Activated naive CD8-positive, alpha-beta T cell treated with anti-CD3 and anti-CD28 coated beads, Interleukin-2, amount 50 U/mL, for 16 hours (primary cell): Measurements from ENCODE around the gene ATP6V0A4.
"Not testable (repeated sequence)": the region's sequence is repeated elsewhere in the genome, so short reads cannot be mapped to it uniquely, and the experiment has no call there.

Experiments used
- DNase-seq: peaks from one replicate; pipeline ENCODE4 v3.0.0-alpha.2; 2020; ENCODE audit warnings: low read depth, low spot score

The ATP6V0A4 gene

GRCh38 chr7:138700857-138701536, 97.0 kb downstream of the ATP6V0A4 start, which contains the start of gene SVOPL:
Gene SVOPL (minus strand): TSS chr7:138701362. CDS start chr7:138679045, 22,317 bp downstream.
- DNase-seq: no peak

DNA sequence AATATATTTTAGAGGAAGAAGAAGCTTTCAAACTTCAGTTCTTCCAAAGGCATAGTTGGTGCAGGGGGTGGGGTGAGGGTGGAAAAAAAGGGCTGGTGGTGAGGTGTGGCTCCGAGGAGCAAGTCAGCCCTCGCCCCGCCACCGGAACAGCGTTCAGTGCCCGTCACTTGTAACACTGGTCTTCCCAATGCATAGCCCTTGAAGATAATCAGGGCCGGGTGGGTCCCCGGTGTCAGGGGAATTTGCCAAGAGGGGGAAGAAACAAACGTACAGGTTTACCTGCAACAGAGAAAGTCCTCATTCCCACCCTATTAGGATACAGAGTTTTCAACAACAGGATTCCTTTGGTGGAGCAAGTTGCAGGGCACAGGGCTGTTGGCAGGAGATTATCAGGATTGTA, 98.3 kb downstream of the ATP6V0A4 start:
- no peak for DNase-seq

- no peak for DNase-seq
Observed at GRCh38 chr7:138698281-138698680, 99.7 kb downstream of the ATP6V0A4 start.

DNA sequence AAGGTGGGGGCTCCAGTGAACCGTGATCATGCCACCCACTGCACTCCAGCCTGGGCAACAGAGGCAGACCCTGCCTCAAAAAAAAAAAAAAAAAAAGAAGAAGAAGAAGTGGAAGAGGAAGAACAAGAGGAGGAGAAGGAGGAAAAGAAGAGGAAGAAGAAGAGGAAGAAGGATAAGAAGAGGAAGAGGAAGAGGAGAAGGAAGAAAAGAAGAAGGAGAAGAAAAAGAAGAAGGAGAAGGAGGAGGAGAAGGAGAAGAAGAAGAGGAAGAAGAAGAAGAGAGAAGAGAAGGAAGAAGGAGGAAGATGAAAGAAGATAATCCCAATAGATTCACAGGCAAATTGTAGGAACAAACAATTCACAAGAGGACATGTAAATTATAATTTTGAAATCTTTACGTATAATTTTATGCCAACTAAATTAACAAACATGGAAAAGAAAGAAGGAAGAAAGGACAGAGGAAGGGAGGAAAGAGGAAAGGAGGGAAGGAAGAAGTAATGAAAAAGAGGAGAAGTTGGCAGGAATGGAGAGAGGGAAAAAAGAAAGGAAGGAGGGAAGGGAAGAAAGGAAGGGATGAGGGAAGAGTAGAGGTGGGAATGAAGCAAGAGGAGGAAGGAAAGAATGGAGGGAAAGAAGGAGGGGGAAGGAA, 100.3 kb downstream of the ATP6V0A4 start:
- DNase-seq: no peak

DNA sequence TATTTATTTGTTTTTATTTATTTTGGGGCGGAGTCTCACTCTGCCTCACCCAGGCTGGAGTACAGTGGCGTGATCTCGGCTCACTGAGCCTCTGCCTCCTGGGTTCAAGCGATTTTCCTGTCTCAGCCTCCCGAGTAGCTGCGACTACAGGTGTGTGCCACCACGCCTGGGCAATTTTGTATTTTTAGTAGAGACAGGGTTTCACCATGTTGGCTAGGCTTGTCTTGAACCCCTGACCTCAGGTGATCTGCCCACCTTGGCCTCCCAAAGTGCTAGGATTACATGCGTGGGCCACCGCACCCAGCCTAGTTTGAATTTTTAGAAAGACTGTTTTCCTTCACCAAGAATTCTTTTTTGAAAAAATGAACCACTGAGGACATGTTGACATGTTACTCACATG, 102.2 kb downstream of the ATP6V0A4 start:
- not testable (repeated sequence) for DNase-seq

- DNase-seq: no peak
Observed at GRCh38 chr7:138695106-138695505, 102.9 kb downstream of the ATP6V0A4 start.

- no peak for DNase-seq
Observed at GRCh38 chr7:138691178-138691577, 106.8 kb downstream of the ATP6V0A4 start.

DNA sequence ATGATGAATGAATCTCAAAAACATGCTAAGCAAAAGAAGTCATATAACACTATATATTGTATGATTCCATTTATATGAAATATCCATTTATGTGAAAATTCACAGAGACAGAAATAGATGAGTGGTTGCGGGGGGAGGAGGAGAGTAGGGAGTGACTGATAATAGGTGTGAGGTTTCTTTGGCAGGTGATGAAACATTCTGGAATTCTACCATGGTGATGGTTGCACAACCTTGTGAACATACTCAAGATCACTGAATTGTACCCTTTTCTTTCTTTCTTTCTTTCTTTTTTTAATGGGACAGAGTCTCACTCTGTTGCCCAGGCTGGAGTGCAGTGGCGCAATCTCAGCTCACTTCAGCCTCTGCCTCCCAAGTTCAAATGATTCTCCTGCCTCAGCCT, 107.5 kb downstream of the ATP6V0A4 start:
- DNase-seq: no peak

GRCh38 chr7:138688037-138688436, 110.0 kb downstream of the ATP6V0A4 start:
- not testable (repeated sequence) for DNase-seq

DNA sequence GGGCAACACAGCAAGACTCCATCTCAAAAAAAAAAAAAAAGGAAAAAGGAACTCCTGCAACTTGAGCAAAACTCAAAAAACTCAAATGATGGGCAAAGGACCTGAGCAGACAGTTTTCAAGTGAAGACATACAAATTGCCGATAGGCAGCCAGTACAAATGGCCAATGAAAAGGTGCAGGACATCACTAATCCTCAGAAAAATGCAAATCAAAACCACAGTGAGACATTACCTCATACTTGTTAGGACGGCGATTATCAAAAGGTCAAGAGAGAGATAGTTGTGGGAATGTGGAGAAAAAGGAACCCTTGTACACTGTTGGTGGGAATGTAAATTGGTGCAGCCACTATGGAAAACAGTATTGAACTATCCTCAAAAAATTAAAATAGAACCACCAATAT, 113.7 kb downstream of the ATP6V0A4 start:
- no peak for DNase-seq

DNA sequence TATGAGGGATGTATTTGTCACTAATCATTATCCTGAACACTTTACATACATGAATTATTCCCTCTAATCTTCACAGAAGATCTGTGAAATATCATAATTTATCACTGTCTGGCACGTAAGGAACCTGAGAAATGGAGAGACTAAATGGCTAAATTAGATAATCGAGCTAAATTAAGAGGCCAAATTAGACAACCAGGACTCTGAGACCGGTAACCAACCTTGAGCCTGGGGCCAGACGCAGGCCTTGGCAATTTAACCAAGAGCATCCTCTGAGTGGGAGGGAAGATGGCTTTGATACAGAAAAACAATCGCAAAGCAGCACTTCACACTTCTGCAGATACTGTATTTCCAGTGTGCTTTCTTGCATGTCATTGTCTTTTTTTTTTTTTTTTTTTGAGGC, 118.2 kb downstream of the ATP6V0A4 start:
- no peak for DNase-seq

GRCh38 chr7:138670594-138670993, 127.4 kb downstream of the ATP6V0A4 start:
- no peak for DNase-seq

DNA sequence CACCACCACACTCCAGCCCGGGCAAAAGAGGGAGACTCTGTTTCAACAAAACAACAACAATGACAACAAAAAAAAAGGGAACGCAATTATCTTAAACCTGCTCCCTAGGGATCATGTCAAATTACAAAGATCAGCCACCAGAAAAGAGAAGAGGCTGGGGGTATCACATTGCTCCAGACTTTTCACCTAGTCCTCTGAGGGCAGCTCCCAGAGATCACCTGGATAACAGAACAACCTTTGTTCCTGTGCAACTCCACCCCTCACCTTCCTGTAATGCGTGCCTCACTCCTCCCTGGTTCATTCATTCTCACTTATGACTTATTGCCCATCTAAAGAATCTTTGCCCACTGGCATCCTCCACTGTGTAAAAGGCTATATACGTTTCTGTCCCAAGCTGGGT, 128.6 kb downstream of the ATP6V0A4 start:
- DNase-seq: no peak

DNA sequence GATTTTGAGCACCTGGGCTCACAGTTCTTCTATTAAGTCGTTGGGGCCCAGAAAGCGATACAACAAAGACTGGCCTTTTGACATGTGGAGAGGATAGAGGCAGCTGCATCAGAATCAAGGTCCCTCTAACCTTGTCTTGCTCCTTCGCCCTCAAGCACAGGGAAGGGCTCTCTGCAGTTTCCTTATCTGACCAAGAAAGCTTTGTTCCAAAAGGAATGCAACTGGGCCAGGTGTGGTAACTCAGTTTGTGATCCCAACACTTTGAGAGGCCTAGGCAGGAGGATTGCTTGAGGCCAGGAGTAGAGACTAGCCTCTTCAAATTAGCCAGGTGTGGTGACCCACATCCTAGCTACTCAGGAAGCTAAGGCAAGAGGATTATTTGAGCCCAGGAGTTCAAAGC, 129.1 kb downstream of the ATP6V0A4 start:
- no peak for DNase-seq

DNA sequence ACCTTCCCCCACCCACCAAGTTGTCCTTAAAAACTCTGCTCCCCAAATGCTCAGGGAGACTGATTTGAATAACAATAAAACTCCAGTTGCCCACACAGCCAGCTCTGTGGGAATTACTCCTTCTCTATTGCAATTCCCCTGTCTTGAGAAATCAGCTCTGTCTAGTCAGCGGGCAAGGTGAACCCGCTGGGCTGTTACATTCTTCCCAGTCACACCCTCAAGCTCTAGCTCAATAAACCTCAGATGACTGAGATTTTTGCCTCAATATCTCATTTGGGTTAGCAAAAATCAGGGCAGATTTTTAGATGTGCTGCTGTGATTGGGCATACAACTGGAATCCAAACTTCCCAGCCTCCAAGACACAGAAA, 129.8 kb downstream of the ATP6V0A4 start:
- DNase-seq: no peak

DNA sequence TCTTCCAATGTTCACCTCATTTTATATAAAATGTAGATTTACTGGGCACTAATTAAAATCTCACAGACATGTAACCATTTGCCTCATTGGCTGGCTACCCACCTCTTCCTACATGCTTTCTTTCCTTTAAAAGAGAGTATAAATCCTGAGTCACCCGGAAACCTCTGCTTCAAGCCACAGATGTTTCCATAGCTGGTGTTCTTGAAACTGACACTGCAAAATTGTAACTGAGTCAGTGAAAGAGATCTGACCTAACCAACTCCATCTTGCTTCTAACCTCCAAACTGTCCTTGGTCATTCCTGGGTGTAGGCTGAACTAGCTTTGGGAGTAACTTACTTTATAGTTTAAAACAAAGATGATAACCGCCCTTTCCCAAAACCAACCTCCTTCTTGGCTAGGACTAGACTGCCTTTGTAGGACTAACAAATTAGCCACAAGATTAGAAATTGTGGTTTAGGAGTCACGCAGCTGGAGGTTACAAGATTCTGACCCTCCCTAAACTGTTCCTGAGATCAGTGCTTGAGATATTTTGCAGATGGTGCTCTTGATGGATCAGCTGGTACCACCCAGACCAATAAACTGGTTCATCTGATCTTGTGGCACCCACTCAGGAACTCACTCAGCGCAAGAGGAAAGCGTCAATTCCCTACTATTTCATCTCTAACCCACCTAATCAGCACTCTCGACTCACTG, 130.3 kb downstream of the ATP6V0A4 start:
- DNase-seq: no peak

DNA sequence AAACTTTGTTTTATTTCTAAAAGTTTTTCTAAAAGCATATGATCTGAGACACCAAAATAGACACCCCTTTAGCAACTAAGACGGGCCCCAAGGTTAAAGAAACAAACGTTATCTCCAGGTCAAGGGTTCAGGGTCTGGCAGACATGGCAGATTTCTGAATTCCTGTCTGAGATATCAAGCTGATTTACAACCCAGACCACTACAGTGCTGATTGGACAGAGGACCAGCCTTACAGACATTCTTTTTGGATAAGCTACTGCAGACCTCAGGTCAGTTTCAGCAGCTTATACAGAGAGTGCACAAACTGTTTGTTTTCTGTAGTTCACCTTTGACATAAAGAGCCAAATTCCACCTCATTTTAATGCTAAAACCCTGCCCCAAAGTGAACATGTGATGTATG, 131.6 kb downstream of the ATP6V0A4 start:
- no peak for DNase-seq

DNA sequence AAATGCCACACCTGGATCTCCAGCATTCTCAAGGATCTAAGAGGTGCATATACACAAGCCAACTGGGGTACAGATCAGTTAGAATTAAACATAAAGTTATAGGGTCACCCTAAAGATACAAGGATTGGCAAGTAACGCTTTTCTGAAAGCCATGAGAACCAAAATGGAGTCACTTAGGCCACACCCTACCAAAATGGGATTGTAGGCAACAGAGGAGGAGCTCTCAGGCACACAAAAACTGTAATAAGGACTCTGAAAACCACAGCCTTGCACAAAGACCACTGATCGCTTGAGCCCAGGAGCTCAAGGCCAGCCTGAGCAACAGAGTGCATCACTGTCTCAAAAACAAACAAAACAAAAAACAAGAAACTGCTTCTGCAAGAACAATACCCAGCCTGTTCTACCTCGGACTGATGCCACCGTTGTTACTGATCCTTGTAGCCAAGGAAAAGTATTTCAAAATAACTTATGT, 132.3 kb downstream of the ATP6V0A4 start:
- DNase-seq: no peak

DNA sequence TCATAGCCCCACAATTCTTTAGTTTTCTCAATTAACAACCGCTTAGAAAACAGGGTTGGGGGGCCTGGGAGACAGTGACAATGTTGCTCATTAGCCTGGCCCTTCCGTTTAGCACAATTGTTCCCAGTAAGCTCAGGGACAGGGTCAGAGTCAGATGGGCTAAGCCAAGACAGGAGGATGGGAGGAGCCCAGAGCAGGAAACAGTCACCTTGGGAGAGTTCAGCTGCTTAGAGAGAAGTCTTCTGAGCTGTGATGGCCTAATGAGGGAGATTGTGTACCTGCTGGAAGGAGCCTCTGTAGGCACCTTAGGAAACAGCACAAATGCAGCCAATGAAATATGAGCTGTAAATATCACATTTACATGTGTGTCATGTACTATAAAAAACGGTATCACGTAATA, 132.7 kb downstream of the ATP6V0A4 start:
- DNase-seq: no peak

- DNase-seq: no peak
Observed at GRCh38 chr7:138663725-138664710, 134.0 kb downstream of the ATP6V0A4 start.

GRCh38 chr7:138662991-138663320, 135.0 kb downstream of the ATP6V0A4 start:
- no peak for DNase-seq
